Ammon's horn (tissue), 1 donor: ENCODE data around the gene TRAF3.

Experiments
- DNase-seq: peaks from one replicate; pipeline ENCODE4 v3.0.0-alpha.2; 2016; ENCODE audit warnings: low spot score

TRAF3 gene

DNA sequence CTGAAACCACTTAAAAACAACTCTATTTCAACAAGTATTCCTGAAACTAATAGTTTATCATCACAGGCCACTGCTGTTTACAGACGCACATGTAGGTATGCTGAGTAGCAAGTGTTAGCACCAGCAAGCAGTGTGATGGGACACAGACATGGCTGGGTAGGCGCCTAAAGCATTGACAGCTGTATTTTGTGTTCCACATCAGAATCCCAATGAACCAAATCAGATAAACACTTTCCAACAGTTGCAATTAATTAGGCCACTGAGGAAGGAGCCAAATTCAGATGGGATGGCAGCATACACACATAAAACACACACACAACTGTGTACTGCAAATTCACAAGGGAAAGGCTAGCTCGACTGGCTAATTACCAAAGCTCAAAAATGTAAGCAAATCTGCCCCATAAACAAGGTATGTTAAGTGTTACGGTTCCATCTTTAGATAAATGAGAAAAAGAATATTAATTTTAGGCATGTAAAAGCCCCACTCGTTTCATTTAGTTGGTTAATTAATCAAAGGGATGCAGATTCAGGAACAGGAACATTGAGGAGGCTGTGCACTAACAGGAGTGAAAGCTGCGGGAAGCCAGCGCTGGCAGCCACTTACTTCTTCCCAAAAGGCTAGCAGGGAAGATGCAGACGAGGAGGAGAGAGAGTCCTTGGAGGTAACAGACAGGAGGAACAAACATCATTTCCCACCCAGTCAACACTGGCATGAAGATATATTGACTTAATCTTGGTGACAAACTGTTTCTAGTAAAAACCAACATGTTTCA is 178.6 kb downstream of the TRAF3 start:
- DNase-seq: no peak

DNA sequence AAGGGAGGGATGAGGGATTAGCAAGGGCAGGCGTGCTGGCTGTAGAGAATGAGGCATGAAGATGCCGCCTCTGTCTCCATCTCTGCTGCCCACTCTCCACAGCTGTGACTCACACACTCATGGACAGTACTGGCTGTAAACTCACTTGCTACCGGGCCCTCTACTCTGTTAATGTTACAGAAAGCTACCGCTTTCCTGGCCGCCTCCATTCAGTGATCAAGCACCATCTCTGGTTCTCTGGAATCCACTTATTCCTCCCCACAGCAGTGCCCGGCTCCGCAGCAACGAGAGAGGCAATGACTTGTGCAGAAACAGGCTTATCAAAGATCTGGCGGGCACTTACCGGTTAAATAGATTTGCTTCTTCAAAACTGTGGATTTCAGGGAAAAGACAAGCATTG is 180.0 kb downstream of the TRAF3 start:
- DNase-seq: no peak

DNA sequence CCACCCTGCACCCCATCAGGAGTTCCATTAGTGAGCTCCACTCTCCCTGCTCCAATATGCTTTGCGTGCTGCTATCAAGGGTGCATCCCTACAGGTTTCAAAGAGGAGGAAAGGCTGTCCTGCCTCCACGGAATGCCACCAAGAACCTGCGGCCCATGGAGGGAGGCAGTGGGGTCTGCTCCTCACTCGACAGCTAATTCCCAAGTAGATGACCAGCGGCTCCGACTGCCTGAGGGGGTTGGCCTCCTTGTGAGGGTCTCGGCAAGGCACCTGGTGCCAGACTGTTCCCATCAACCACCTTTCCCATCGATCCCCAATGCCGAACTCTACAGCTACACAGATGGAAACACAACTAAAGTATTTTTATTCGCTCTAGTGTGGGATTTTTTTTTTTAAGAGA is 181.2 kb downstream of the TRAF3 start:
- DNase-seq: no peak
